K562 (cell line): Measurements from ENCODE around the gene WLS. TPM values are rescaled to one million over a fixed set of nuclear protein-coding genes. Genes with fewer than 3 reads are reported as not detected.

Experiments
- ATAC-seq: fragments of 200-7000 bp; cut with Tn5 transposase; 3 replicates; pipeline ENCODE4 v1.9.1; 2020; ENCODE audit warnings: moderate library complexity
- BruUV-seq: library from RNA; stranded (reverse); fragments of 400-500 nt; replicated peaks from 2 replicates; lab custom pipeline; 2021; lab: Mats Ljungman, UMichigan
- CTCF ChIA-PET: fragments of 300-600 bp; formaldehyde crosslinking; extraction: SDS; loops from one replicate; lab custom pipeline; 2021; ENCODE audit warnings: low intra/inter-chr PET ratio; lab: Yijun Ruan, JAX
- POLR2A ChIA-PET: fragments of 300-600, 350-650 bp; sonication (Branson Sonifier 250); formaldehyde crosslinking; extraction: SDS; loops from one replicate; lab custom pipeline; 2021; ENCODE audit warnings: antibody characterized with exemption, inconsistent platforms; lab: Yijun Ruan, JAX
- DNase-seq, 4 experiments: peaks; one replicate each; pipeline versions ENCODE4 v3.0.0 to v3.0.0-alpha.2; 2011 to 2018; ENCODE audit warnings: low spot score in 3 of 4, mixed read lengths in 3 of 4; ENCODE audit errors: extremely low read depth in 1 of 4
- FAIRE-seq: peaks from 2 replicates; lab custom pipeline; 2011; peaks lifted over from hg19 to GRCh38; lab: Jason Lieb, UNC
- H2AFZ ChIP-seq: 2 replicates; pipeline ENCODE4 v1.6.0; 2011; ENCODE audit warnings: low read depth, low read length, control low read depth, inconsistent platforms
- H3K27ac ChIP-seq: fragments of 200-600 bp; 3 replicates; pipeline ENCODE4 v1.8.0; 2011; ENCODE audit warnings: low read depth, mild to moderate bottlenecking, control low read depth, inconsistent platforms, low read length, moderate library complexity, mixed read lengths; ENCODE audit errors: extremely low read depth
- H3K27me3 ChIP-seq, 2 experiments: fragments of 300-600 bp in 1 of 2; 2 replicates in 1 of 2; 3 replicates in 1 of 2; pipeline versions ENCODE4 v1.6.0 to v1.8.0; 2011; ENCODE audit warnings: inconsistent platforms in 2 of 2, low read length in 2 of 2, mild to moderate bottlenecking in 1 of 2, mixed read lengths in 1 of 2, moderate library complexity in 1 of 2; ENCODE audit not compliant: control insufficient read depth in 2 of 2, insufficient read depth in 2 of 2
- H3K36me3 ChIP-seq: fragments of 300-600 bp; 3 replicates; pipeline ENCODE4 v1.8.0; 2011; ENCODE audit warnings: mild to moderate bottlenecking, low read length, inconsistent platforms; ENCODE audit not compliant: control insufficient read depth, insufficient read depth
- H3K4me1 ChIP-seq, 2 experiments: fragments of 200-600 bp in 1 of 2; replicated peaks in 1 of 2; 2 replicates in 1 of 2; 3 replicates in 1 of 2; pipeline versions ENCODE4 v1.5.1 to v1.8.0; 2011; ENCODE audit warnings: inconsistent platforms in 2 of 2, low read length in 2 of 2, mild to moderate bottlenecking in 1 of 2, mixed read lengths in 1 of 2, moderate library complexity in 1 of 2; ENCODE audit not compliant: control insufficient read depth in 2 of 2, insufficient read depth in 2 of 2
- H3K4me2 ChIP-seq: 2 replicates; pipeline ENCODE4 v1.6.1; 2011; ENCODE audit warnings: low read length, control low read depth, inconsistent platforms, mixed read lengths; ENCODE audit not compliant: insufficient read depth
- H3K4me3 ChIP-seq: fragments of 200-600 bp; sonication (generic), shearing (Covaris generic); 2 replicates; pipeline ENCODE4 v1.5.1; 2016; ENCODE audit warnings: control low read depth, inconsistent platforms
- H3K79me2 ChIP-seq: fragments of 200-600 bp; 3 replicates; pipeline ENCODE4 v1.8.0; 2011; ENCODE audit warnings: low read length, inconsistent platforms; ENCODE audit not compliant: control insufficient read depth, insufficient read depth
- H3K9ac ChIP-seq, 2 experiments: 2 replicates each; pipeline versions ENCODE4 v1.6.0 to v1.6.1; 2011; ENCODE audit warnings: low read depth in 2 of 2, low read length in 2 of 2, control low read depth in 1 of 2, inconsistent platforms in 1 of 2, mild to moderate bottlenecking in 1 of 2, mixed read lengths in 1 of 2; ENCODE audit not compliant: insufficient read depth in 1 of 2
- H3K9me1 ChIP-seq: one replicate; pipeline ENCODE4 v1.6.0; 2011; ENCODE audit warnings: inconsistent platforms, mild to moderate bottlenecking, low read length, moderate library complexity; ENCODE audit not compliant: control insufficient read depth, insufficient read depth
- H3K9me3 ChIP-seq: replicated peaks from 2 replicates; pipeline ENCODE4 v1.5.1; 2011; ENCODE audit warnings: low read depth, low read length, inconsistent platforms; ENCODE audit not compliant: control insufficient read depth, insufficient read depth
- H4K20me1 ChIP-seq: replicated peaks from 2 replicates; pipeline ENCODE4 v1.6.1; 2011; ENCODE audit warnings: low read length, inconsistent platforms, mixed read lengths; ENCODE audit not compliant: control insufficient read depth, insufficient read depth
- MCM5 ChIP-seq: fragments of 450-650 bp; IDR thresholded peaks from 2 replicates; pipeline ENCODE4 v1.6.1; 2016; ENCODE audit warnings: low read depth
- MEF2D ChIP-seq: conservative IDR thresholded peaks from 2 replicates; pipeline ENCODE4 v1.6.1; 2016; ENCODE audit warnings: low read depth, missing genetic modification characterization, missing compliant biosample characterization
- NELFE ChIP-seq: IDR thresholded peaks from 2 replicates; pipeline ENCODE4 v1.6.1; 2011; ENCODE audit warnings: mild to moderate bottlenecking; ENCODE audit not compliant: insufficient read depth, insufficient read length
- ZNF696 ChIP-seq: fragments of 250-450 bp; sonication (Bioruptor Pico); conservative IDR thresholded peaks from 2 replicates; pipeline ENCODE4 v1.4.0; 2020; ENCODE audit warnings: mild to moderate bottlenecking, moderate library complexity
- WGBS: fragments of 100-300 bp; shearing (Covaris generic); methylation state at CpG from one replicate; pipeline ENCODE4 v1.1.6; 2016; ENCODE audit warnings: low coverage, mixed read lengths; ENCODE audit not compliant: insufficient coverage; ENCODE audit errors: missing lambda C conversion rate; 5-methylcytosine and 5-hydroxymethylcytosine counted together
- in situ Hi-C: fragments of 300-500 bp; cut with MboI; formaldehyde crosslinking; loops from 4 replicates; pipeline ENCODE4 v1.15.0; 2018; ENCODE audit warnings: inconsistent platforms, mixed read lengths
- intact Hi-C: fragments of 100-400 bp; cut with micrococcal nuclease; formaldehyde crosslinking; loops from 2 replicates; pipeline ENCODE4 v1.14.2; 2022
- polyA plus RNA-seq, 8 experiments: library from polyadenylated mRNA; depleted of rRNA in 4 of 8; stranded (reverse) in 5 of 8; unstranded in 3 of 8; fragments of >200 nt; fragmentation: Nextera tagmentation in 2 of 8; fragmentation: Illumina TruSeq in 1 of 8; extraction: Ambion mirVana in 2 of 8; extraction: Trizol in 1 of 8; gene quantifications; 2 replicates each; pipeline versions ENCODE4 v1.2.1 to v1.2.3, GENCODE V29; 2011 to 2014; ENCODE audit warnings: inconsistent platforms in 1 of 8, missing spikeins in 1 of 8
- total RNA-seq, 7 experiments: library from RNA; depleted of rRNA in 6 of 7; stranded (reverse); fragments of >200 nt in 6 of 7; fragmentation: Illumina TruSeq in 2 of 7; extraction: Trizol in 2 of 7; gene quantifications; 2 replicates each; pipeline versions ENCODE4 v1.2.1 to v1.2.3, GENCODE V29; 2011 to 2021; ENCODE audit warnings: low replicate concordance in 1 of 7
- TF ChIP-seq, protein P1 (sequence below): fragments of 250-450 bp; sonication (Bioruptor Pico); IDR thresholded peaks from 2 replicates; pipeline ENCODE4 v1.8.0; 2021; ENCODE audit warnings: moderate library complexity, mild to moderate bottlenecking, inconsistent platforms
- TF ChIP-seq, protein P2 (sequence below): fragments of 450-650 bp; IDR thresholded peaks from 2 replicates; pipeline ENCODE4 v1.6.1; 2016; ENCODE audit warnings: mild to moderate bottlenecking, moderate library complexity

Gene WLS
- total and polyA plus RNA-seq, 9 of the 15 experiments (the other 6 are each of a cell fraction or from before 2014, with no cell fraction given) = 0.47 TPM; not detected in 8

DNA sequence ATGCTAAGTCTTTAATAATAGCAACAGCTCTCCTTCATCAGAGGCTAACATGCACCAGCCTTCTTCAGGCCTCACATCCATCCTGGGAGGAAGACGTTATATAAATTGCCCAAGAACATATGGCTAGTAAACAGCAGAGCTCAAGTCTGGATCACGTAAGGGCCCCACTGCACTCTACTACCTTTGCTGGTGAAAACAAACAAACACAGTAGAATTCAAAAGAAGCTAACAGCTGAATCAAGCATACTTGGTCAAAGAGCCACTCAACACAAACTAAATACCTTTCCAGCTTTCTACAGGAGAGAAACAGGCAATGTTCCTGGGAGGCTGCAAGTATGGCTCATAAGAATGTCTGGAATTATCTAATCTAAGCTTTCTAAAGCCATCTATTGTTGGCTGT, 66.0 kb downstream of the WLS start:
- Histone ChIP-seq H3K27me3 (peaks cover 4 to 13% of the 10 kb centered on the region in 2 experiments; a peak in 2 of 5 replicates), H3K27ac (no peak overlapping the region), H3K4me3 (no peak overlapping the region), H3K9me1 (no peaks in the 10 kb centered on the region), H3K4me2 (no peak overlapping the region), H3K4me1 (peaks cover 0 to 3% of the 10 kb centered on the region in 2 experiments; a peak in 1 of 5 replicates), H3K79me2 (no peaks in the 10 kb centered on the region), H2AFZ (no peak overlapping the region), H3K9ac (no peak overlapping the region), H3K9me3 (no peaks in the 10 kb centered on the region), H3K36me3 (no peaks in the 10 kb centered on the region), H4K20me1 (no peaks in the 10 kb centered on the region; the same call in 1 of the 2 replicates)
- no peak for FAIRE-seq
- intact Hi-C loops (no loop called here), in situ Hi-C loops (no loop called here)
- CTCF ChIA-PET = no interaction called here
- BruUV-seq = no TSS peak
- DNase-seq = no peak
- no peak for ATAC-seq
- WGBS = 0% methylated on average over 2 of the region's 2 CpGs
- POLR2A ChIA-PET = no interaction called here
- TF ChIP-seq MCM5 (no peak), ZNF696 (CRISPR knock-in tag) (no peak), MEF2D (no peak), NELFE (no peak)
- TF ChIP-seq, protein P1, sequence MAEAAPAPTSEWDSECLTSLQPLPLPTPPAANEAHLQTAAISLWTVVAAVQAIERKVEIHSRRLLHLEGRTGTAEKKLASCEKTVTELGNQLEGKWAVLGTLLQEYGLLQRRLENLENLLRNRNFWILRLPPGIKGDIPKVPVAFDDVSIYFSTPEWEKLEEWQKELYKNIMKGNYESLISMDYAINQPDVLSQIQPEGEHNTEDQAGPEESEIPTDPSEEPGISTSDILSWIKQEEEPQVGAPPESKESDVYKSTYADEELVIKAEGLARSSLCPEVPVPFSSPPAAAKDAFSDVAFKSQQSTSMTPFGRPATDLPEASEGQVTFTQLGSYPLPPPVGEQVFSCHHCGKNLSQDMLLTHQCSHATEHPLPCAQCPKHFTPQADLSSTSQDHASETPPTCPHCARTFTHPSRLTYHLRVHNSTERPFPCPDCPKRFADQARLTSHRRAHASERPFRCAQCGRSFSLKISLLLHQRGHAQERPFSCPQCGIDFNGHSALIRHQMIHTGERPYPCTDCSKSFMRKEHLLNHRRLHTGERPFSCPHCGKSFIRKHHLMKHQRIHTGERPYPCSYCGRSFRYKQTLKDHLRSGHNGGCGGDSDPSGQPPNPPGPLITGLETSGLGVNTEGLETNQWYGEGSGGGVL (CRISPR knock-in tag) = no peak
- TF ChIP-seq, protein P2, sequence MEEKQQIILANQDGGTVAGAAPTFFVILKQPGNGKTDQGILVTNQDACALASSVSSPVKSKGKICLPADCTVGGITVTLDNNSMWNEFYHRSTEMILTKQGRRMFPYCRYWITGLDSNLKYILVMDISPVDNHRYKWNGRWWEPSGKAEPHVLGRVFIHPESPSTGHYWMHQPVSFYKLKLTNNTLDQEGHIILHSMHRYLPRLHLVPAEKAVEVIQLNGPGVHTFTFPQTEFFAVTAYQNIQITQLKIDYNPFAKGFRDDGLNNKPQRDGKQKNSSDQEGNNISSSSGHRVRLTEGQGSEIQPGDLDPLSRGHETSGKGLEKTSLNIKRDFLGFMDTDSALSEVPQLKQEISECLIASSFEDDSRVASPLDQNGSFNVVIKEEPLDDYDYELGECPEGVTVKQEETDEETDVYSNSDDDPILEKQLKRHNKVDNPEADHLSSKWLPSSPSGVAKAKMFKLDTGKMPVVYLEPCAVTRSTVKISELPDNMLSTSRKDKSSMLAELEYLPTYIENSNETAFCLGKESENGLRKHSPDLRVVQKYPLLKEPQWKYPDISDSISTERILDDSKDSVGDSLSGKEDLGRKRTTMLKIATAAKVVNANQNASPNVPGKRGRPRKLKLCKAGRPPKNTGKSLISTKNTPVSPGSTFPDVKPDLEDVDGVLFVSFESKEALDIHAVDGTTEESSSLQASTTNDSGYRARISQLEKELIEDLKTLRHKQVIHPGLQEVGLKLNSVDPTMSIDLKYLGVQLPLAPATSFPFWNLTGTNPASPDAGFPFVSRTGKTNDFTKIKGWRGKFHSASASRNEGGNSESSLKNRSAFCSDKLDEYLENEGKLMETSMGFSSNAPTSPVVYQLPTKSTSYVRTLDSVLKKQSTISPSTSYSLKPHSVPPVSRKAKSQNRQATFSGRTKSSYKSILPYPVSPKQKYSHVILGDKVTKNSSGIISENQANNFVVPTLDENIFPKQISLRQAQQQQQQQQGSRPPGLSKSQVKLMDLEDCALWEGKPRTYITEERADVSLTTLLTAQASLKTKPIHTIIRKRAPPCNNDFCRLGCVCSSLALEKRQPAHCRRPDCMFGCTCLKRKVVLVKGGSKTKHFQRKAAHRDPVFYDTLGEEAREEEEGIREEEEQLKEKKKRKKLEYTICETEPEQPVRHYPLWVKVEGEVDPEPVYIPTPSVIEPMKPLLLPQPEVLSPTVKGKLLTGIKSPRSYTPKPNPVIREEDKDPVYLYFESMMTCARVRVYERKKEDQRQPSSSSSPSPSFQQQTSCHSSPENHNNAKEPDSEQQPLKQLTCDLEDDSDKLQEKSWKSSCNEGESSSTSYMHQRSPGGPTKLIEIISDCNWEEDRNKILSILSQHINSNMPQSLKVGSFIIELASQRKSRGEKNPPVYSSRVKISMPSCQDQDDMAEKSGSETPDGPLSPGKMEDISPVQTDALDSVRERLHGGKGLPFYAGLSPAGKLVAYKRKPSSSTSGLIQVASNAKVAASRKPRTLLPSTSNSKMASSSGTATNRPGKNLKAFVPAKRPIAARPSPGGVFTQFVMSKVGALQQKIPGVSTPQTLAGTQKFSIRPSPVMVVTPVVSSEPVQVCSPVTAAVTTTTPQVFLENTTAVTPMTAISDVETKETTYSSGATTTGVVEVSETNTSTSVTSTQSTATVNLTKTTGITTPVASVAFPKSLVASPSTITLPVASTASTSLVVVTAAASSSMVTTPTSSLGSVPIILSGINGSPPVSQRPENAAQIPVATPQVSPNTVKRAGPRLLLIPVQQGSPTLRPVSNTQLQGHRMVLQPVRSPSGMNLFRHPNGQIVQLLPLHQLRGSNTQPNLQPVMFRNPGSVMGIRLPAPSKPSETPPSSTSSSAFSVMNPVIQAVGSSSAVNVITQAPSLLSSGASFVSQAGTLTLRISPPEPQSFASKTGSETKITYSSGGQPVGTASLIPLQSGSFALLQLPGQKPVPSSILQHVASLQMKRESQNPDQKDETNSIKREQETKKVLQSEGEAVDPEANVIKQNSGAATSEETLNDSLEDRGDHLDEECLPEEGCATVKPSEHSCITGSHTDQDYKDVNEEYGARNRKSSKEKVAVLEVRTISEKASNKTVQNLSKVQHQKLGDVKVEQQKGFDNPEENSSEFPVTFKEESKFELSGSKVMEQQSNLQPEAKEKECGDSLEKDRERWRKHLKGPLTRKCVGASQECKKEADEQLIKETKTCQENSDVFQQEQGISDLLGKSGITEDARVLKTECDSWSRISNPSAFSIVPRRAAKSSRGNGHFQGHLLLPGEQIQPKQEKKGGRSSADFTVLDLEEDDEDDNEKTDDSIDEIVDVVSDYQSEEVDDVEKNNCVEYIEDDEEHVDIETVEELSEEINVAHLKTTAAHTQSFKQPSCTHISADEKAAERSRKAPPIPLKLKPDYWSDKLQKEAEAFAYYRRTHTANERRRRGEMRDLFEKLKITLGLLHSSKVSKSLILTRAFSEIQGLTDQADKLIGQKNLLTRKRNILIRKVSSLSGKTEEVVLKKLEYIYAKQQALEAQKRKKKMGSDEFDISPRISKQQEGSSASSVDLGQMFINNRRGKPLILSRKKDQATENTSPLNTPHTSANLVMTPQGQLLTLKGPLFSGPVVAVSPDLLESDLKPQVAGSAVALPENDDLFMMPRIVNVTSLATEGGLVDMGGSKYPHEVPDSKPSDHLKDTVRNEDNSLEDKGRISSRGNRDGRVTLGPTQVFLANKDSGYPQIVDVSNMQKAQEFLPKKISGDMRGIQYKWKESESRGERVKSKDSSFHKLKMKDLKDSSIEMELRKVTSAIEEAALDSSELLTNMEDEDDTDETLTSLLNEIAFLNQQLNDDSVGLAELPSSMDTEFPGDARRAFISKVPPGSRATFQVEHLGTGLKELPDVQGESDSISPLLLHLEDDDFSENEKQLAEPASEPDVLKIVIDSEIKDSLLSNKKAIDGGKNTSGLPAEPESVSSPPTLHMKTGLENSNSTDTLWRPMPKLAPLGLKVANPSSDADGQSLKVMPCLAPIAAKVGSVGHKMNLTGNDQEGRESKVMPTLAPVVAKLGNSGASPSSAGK = no peak
